Activated gamma-delta T cell treated with Interleukin-2 at 50 U/mL for 16 hours (primary cell): Measurements from ENCODE around the gene UBE3B.

ENCODE experiments used
- DNase-seq: peaks from one replicate; pipeline ENCODE4 v3.0.0-alpha.2; 2020

UBE3B gene

GRCh38 chr12:109475121-109475520 lies 2.3 kb upstream of the UBE3B start:
- no peak for DNase-seq

DNA sequence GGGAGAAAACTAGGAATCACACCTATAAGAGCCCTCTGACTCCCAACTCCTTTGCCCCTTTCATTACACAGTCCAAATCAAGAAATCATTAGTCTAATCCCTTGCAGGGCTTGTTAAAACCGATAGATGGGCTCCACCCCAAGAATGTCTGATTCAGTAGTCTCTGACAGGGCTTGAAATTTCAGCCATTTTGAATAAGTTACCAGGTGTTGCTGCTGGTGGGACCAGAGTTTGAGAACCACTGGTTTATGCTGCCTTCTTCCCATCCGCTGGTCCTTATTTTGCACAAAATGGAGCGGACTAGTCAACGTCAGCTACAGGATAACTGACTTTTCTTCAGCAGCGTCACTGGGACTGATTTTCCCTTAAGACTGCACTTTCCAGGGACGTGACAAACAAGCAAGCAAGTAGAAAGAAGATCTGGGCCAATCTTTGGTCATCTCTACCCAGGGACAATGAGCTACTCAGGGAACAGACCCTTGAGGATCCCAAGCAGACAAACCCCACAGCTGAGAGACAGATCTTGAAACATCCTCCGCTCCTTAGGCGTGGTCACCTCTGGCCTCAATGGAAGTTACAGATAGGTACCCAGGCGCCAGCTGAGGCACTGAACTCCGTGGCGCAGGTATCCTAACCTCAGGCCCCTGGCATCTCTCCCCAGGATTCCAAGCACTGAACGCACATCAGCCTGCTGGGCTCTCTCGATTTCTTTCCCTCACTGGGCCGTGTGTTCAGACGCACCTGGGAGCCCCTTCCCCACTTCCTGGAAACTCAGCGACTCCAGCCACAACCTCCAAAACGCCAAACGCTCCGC lies 1.2 kb upstream of the UBE3B start:
- DNase-seq = no peak

DNA sequence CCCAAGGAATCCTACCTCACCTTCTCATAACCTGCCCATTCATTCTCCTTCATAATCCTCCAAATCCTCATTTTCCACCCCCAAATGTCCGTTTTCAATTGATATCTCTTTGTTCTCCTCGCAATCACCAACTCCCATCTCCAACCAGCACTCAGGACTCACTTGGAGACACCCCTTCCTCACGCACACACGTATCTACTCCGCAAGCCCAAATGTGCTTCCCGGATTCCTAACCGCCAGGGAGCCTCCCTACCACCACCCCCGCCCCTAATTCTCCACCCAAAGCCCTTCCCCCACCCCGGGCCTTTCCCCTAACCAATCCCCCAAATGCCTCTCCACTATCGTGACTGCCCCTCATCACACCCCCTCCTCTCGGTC lies 638 bp upstream of the UBE3B start:
- DNase-seq = no peak

DNA sequence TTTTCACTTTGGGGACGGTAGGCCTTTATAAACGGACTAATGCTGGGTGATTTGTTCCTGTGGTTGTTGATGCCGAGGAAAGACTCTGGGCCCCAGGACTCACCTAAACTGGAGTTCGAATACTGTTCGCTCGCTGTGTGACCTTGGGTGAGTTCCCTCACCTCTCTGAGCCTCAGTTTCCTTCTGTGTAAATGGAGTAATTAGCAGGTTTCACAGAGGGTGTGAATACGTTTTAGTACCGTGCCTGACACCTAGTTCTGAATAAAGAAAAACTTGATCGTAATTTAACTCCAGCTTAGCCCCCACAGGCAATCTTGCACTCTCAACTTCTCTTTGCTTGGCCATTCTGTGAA lies 505 bp downstream of the UBE3B start:
- DNase-seq = no peak

GRCh38 chr12:109479761-109480160 lies 2.3 kb downstream of the UBE3B start:
- DNase-seq = no peak

GRCh38 chr12:109480356-109480755 lies 2.9 kb downstream of the UBE3B start:
- DNase-seq = no peak

DNA sequence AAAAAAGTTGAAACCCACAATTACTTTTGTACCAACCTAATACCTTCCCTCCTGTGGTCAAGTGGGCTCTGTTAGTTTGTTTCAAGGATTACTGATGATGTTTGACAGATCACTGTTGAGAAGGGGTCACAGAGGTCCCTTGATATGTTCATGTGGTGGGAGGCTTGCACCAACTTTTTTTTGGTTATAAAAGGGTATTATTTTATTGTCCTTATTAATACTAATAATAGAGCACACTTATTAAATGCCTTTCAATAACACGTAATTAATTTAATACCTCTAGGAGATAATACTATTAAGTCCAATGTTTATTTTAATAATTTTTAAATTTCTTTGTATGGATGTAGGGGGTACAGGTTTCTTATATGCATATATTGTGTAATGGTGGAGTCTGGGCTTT lies 4.4 kb downstream of the UBE3B start:
- no peak for DNase-seq

DNA sequence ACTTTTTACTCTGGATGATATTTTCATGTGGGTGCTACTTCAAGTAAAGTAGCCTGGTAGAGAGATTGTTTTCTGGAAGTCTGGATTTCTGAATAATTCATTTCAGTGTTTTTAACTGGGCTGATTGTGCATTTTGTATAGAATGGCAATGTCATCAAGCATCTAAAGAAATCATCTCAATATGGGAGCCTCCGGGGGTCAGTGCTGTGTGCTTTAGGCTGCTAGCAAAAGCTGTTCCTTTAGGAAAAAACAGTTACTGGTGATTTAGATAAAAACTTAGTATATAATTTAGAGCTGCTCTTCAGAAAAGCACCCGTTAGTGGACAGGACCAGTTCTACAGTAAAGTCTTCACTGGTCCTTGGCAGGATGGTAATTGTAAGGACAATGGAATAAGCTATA lies 5.1 kb downstream of the UBE3B start:
- no peak for DNase-seq

- no peak for DNase-seq
Observed at GRCh38 chr12:109482894-109483293, 5.5 kb downstream of the UBE3B start.

- DNase-seq = no peak
Observed at GRCh38 chr12:109483346-109483745, 5.9 kb downstream of the UBE3B start.

DNA sequence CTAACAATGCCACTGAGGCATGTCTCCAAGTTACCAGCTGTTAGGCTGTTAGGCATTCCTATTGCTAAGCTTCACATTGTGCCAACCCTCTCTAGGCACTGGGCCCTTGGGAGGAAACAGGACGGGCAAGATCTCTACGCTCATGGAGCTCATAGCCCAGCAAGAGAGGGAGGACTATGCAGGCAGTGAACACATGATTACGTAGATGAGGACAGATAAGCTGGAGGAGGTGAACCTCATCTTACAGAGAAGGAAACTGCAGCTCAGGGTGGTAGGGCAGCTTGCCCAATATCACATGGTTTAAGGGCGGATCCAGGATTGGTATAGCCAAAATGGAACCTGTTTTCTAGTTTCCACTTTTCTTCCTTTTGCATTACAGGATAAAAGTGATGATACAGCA lies 7.8 kb downstream of the UBE3B start:
- no peak for DNase-seq

GRCh38 chr12:109487181-109488050 lies 10.0 kb downstream of the UBE3B start:
- DNase-seq = no peak

- DNase-seq = no peak
Observed at GRCh38 chr12:109488051-109488665, 10.7 kb downstream of the UBE3B start.

DNA sequence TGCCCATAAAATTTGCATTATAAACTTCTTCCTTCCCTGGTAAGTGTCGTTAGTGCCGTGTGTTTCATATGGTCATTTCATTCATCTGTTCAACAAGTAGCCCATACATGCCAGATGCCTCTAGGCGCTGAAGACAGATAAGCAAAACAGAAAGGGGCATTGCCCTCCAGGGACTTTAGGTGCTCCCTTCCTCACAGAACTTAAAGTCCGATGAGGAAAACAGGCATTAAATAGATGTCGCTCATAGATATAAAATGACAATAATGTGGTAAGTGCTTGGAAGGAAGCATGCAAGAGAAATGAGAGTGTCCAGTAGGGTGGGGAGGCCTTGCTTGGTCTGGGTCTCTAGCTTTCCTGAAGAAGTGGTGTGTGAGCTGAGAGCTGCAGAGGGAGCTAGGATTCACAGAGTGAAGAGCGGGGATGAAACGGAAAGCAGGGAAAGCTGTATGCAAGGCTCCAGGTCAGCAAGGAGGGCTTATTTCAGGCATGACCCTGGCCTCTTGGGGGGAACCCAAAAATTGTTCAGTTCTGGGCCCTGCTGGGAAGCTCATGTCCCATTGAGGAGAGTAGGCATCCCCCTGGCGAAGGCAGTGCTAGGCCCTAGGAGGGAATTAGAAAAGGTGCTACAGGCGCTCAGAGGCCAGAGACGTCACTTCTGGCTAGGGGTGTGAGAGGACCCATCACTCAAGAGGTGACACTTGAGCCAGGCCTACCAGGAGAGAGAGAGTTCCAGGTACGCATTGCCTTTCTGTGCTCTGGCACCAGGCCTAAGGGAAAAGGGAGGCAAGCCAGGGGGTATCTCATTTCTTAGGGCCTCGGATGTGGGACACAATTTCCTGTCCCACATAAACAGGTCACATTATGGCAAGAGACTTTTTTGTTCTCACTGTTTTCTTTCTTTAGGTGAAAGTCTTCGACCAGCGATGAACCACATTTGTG lies 11.9 kb downstream of the UBE3B start:
- DNase-seq = no peak

GRCh38 chr12:109489955-109490565 lies 12.6 kb downstream of the UBE3B start:
- no peak for DNase-seq

DNA sequence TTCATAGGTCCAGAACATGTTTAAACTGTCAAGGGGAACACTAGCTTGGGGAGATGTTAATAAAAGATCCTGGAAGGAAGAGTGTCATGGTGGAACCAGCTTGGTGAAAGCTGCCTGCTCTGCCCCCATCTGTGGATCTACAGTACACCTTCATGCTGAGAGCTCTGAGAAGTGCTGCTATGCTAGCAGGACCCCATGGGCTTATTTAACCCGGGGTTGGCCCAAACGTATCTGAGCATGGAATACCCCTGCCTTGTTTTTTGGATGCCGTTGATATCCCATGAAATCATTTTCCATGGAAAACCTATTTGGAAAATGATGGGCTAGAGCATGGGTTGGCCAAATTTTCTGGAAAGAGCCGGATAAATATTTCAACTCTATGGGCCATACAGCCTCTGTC lies 14.2 kb downstream of the UBE3B start:
- no peak for DNase-seq

DNA sequence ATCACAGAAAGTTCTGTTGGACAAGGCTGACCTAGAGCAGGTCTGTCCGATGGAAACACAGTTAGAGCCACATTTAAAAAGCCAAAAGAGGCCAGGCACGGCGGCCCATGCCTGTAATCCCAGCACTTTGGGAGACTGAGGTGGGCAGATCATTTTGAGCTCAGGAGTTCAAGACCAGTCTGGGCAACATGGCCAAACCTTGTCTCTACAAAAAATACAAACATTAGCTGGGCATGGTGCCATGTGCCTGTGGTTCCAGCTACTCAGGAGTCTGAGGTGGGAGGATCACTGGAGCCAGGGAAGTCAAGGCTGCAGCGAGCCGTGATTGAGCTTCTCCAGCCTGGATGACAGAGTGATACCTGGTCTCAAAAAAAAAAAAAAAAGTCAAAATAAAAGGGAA lies 14.9 kb downstream of the UBE3B start:
- DNase-seq = no peak

DNA sequence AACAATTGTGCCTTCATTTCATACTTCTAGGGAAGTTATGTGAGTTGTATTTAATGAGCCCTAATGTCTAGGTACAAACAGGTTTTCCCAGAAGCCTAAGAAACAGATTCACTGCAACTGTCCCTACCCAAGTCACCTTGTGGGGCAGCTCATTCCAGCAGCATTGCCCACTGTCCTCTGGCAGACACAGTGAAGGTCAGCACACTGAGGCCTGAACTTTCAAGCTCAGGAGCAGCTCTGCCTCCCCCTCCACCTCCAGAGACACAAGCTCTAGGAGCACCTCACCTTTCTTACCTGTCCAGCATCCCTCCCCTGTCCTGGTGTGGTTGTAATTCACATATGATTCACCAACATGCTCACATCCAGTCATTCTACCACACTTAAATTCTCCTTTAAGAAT lies 15.7 kb downstream of the UBE3B start:
- DNase-seq = no peak

DNA sequence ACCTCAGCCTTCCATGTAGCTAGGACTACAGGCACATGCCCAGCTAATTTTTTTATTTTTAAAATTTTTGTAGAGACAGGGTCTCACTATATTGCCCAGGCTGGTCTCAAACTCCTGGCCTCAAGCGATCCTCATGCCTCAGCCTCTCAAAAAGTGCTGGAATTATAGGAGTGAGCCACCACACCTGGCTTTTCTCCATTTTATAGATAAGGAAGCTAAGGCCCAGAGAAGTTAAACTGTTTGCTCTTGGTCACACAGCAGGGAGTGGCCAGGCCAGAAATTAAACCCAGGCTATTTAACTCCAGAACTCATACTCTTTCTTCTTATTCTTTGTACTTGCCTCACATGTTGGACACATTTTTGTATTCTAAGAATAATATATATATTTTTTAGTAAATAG lies 16.5 kb downstream of the UBE3B start:
- no peak for DNase-seq

- no peak for DNase-seq
Observed at GRCh38 chr12:109494348-109494881, 17.0 kb downstream of the UBE3B start.

DNA sequence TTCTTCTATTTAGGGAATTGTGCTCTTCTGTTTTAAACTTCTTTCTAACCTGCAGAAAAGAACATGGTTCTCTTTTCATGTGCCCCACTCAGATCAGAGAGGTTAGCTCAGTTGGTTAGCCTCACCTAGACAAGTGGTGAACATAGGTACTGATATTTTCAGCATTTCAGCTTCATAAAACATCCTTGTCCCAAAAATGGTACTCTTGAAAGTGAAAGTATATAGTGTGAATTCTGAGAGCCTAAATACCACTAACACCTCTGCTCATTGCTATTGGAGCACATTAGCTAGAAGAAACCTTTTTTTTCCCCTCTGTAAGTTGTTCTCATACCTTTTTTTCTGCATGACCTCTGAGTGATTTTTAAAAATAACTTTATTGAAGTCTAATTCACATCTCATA lies 17.6 kb downstream of the UBE3B start:
- DNase-seq = no peak

DNA sequence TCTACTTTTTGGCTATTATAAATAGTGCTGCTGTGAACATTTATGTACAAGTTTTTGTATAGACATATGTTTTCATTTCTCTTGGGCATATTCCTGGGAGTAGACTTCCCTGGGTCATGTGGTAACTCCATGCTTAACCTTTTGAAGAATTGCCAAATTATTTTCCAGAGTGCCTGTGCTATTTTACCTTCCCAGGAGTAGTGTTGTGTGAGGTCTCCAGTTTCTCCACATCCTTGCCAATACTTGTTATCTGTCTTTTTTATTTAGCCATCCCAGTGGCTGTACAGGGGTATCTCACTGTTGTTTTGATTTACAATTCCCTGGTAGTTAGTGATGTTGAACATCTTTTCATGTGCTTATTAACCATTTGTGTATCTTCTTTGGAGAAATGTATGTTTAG lies 18.9 kb downstream of the UBE3B start:
- DNase-seq = no peak
